Uterus (tissue), 2 donors: ENCODE results near the gene CADPS2.

Experiments used
- POLR2A ChIP-seq, 2 donors: fragments of 450-650 bp; IDR thresholded peaks; one replicate each; pipeline ENCODE4 v1.6.1; 2016; ENCODE audit warnings: antibody characterized with exemption in 2 of 2, mild to moderate bottlenecking in 1 of 2, moderate library complexity in 1 of 2
- TF ChIP-seq, protein P1 (sequence below), 4 experiments: fragments of 200-600 bp in 2 of 4; fragments of 450-650 bp in 2 of 4; sonication (generic) in 2 of 4; IDR thresholded peaks; one replicate each; pipeline ENCODE4 v1.5.1; 2016 to 2019; ENCODE audit warnings: antibody characterized with exemption in 4 of 4, mild to moderate bottlenecking in 2 of 4, moderate library complexity in 1 of 4

DNA sequence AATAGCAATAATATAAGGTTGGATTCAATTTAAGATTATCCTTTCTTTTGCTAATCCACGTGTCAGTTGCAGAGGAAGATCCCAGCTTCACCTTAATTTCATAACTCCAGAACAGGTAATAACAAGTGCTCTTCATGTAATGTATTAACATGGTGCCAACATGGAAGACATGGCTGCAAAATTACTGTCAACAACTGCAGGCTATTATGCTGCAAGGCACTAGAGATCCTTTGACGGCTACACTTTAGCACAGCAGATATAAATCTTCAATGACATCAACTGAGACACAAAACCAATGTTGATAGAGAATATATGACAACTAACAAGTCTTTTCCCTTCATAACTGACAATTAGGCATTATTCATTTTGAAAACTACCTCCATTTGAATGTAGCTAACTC is 283.5 kb downstream of the CADPS2 start:
- no peak for TF ChIP-seq POLR2A (IDR thresholded peaks at IDR 0.05)
- TF ChIP-seq, protein P1, sequence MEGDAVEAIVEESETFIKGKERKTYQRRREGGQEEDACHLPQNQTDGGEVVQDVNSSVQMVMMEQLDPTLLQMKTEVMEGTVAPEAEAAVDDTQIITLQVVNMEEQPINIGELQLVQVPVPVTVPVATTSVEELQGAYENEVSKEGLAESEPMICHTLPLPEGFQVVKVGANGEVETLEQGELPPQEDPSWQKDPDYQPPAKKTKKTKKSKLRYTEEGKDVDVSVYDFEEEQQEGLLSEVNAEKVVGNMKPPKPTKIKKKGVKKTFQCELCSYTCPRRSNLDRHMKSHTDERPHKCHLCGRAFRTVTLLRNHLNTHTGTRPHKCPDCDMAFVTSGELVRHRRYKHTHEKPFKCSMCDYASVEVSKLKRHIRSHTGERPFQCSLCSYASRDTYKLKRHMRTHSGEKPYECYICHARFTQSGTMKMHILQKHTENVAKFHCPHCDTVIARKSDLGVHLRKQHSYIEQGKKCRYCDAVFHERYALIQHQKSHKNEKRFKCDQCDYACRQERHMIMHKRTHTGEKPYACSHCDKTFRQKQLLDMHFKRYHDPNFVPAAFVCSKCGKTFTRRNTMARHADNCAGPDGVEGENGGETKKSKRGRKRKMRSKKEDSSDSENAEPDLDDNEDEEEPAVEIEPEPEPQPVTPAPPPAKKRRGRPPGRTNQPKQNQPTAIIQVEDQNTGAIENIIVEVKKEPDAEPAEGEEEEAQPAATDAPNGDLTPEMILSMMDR (IDR thresholded peaks at IDR 0.05) = no peak
